ENCODE data around the gene KCNJ6. TPM values are rescaled to one million over a fixed set of nuclear protein-coding genes. Genes with fewer than 3 reads are reported as not detected.

Gene KCNJ6
- total and polyA plus RNA-seq, 10 of the 15 experiments (the other 5 are each of a cell fraction or from before 2014, with no cell fraction given): 0.03 to 0.07 (median 0.04) TPM; not detected in 7

DNA sequence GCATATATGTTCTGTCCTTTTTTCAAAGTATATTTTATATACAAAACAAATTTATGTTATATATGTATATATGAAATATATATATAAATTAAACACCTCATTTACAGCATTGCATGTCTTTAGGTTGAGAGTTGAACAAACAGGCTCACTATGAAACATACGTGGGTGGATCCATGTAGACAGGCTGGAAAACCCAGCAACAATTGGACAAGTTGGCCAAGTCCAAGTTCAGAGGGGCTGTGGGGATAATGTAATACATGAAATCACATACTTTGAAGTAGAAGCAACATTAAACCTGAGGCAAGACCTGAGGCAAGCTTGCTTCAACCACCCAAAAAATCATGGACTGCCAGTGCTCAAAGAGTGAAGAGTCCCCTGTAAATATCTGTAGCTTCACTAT, 39.7 kb downstream of the KCNJ6 start (continued):
- TF ChIP-seq, protein P1, sequence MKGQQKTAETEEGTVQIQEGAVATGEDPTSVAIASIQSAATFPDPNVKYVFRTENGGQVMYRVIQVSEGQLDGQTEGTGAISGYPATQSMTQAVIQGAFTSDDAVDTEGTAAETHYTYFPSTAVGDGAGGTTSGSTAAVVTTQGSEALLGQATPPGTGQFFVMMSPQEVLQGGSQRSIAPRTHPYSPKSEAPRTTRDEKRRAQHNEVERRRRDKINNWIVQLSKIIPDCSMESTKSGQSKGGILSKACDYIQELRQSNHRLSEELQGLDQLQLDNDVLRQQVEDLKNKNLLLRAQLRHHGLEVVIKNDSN (IDR thresholded peaks at IDR 0.05; ENCODE audit: borderline replicate concordance, extremely low read length, insufficient read depth, low read depth, low read length): no peak
- TF ChIP-seq POLR2AphosphoS2 (IDR thresholded peaks at IDR 0.05; ENCODE audit: low read depth, low read length) (no peak), SIN3A (IDR thresholded peaks at IDR 0.05; ENCODE audit: low read depth, low read length) (no peak), CBFB (IDR thresholded peaks at IDR 0.05; ENCODE audit: low read depth) (no peak), FOS (IDR thresholded peaks at IDR 0.05; ENCODE audit: borderline replicate concordance, extremely low read depth, insufficient read length) (no peak)
- TF ChIP-seq, protein P2, sequence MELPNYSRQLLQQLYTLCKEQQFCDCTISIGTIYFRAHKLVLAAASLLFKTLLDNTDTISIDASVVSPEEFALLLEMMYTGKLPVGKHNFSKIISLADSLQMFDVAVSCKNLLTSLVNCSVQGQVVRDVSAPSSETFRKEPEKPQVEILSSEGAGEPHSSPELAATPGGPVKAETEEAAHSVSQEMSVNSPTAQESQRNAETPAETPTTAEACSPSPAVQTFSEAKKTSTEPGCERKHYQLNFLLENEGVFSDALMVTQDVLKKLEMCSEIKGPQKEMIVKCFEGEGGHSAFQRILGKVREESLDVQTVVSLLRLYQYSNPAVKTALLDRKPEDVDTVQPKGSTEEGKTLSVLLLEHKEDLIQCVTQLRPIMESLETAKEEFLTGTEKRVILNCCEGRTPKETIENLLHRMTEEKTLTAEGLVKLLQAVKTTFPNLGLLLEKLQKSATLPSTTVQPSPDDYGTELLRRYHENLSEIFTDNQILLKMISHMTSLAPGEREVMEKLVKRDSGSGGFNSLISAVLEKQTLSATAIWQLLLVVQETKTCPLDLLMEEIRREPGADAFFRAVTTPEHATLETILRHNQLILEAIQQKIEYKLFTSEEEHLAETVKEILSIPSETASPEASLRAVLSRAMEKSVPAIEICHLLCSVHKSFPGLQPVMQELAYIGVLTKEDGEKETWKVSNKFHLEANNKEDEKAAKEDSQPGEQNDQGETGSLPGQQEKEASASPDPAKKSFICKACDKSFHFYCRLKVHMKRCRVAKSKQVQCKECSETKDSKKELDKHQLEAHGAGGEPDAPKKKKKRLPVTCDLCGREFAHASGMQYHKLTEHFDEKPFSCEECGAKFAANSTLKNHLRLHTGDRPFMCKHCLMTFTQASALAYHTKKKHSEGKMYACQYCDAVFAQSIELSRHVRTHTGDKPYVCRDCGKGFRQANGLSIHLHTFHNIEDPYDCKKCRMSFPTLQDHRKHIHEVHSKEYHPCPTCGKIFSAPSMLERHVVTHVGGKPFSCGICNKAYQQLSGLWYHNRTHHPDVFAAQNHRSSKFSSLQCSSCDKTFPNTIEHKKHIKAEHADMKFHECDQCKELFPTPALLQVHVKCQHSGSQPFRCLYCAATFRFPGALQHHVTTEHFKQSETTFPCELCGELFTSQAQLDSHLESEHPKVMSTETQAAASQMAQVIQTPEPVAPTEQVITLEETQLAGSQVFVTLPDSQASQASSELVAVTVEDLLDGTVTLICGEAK (IDR thresholded peaks at IDR 0.05; ENCODE audit: borderline replicate concordance): no peak

All from GM12878 (cell line).